Adrenal gland (tissue), 5 donors: ENCODE results near the gene GSE1.

ENCODE experiments used
- CTCF ChIP-seq, 6 experiments: fragments of 450-650 bp in 4 of 6; fragments of 200-600 bp in 2 of 6; sonication (generic) in 1 of 6; IDR thresholded peaks; 1 replicate in 5 of 6; 2 replicates in 1 of 6; pipeline versions ENCODE4 v1.5.1 to v1.8.0; 2016 to 2021; ENCODE audit warnings: antibody characterized with exemption in 6 of 6, mild to moderate bottlenecking in 2 of 6, moderate library complexity in 1 of 6
- POLR2A ChIP-seq, 2 donors: fragments of 450-650 bp; IDR thresholded peaks; one replicate each; pipeline ENCODE4 v1.6.1; 2017; ENCODE audit warnings: antibody characterized with exemption in 2 of 2, mild to moderate bottlenecking in 2 of 2, moderate library complexity in 1 of 2
- donor health status: DM: no; HTN: no; CAD: no.

DNA sequence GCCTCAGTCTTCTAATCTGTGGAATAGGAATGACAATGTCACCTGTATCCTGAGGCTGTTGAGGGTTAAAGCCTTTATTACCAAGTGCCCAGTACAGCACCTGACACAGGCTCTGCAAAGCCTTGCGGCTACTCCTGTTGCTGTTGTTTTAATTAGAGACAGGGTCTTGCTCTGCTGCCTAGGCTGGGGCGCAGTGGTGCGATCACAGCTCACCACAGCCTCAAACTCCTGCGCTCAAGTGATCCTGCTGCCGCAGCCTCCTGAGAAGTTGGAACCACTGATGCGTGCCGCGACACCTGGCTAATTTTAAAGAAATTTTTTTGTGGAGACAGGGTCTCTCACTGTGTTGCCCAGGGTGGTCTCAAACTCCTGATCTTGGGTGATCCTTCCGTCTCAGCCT lies 5.4 kb downstream of the GSE1 start:
- TF ChIP-seq POLR2A (IDR thresholded peaks at IDR 0.05) = no peak
- TF ChIP-seq CTCF (IDR thresholded peaks at IDR 0.05) = no peak
